OCI-LY7 (cell line): ENCODE results near the gene C5orf58. TPM values are rescaled to one million over a fixed set of nuclear protein-coding genes. Genes with fewer than 3 reads are reported as not detected.

Source experiments
- BruUV-seq: library from RNA; stranded (reverse); fragments of 400-500 nt; replicated peaks from 2 replicates; lab custom pipeline; 2021; lab: Mats Ljungman, UMichigan
- CTCF ChIA-PET: fragments of 300-600 bp; sonication (Branson Sonifier 250); formaldehyde crosslinking; loops from one replicate; lab custom pipeline; 2022; ENCODE audit warnings: antibody characterized with exemption; ENCODE audit not compliant: unreplicated experiment; lab: Charles Lee
- POLR2A ChIA-PET: fragments of 300-600 bp; sonication (Branson Sonifier 250); formaldehyde crosslinking; loops from one replicate; lab custom pipeline; 2022; ENCODE audit warnings: antibody characterized with exemption; lab: Charles Lee
- DNase-seq: peaks from one replicate; pipeline ENCODE4 v3.0.0-alpha.2; 2015; ENCODE audit warnings: low spot score
- H2AFZ ChIP-seq: fragments of 200-600 bp; sonication (generic), shearing (Covaris generic); 2 replicates; pipeline ENCODE4 v1.6.1; 2014; ENCODE audit warnings: mild to moderate bottlenecking, antibody characterized with exemption, low read length, moderate library complexity
- H3K27ac ChIP-seq: fragments of 200-600 bp; sonication (generic); 2 replicates; pipeline ENCODE4 v1.5.1; 2014; ENCODE audit warnings: mixed run types, low read depth, mild to moderate bottlenecking, moderate library complexity, low read length, inconsistent platforms; ENCODE audit not compliant: poor library complexity, severe bottlenecking
- H3K36me3 ChIP-seq: fragments of 200-600 bp; sonication (generic); 2 replicates; pipeline ENCODE4 v1.6.1; 2014; ENCODE audit warnings: mild to moderate bottlenecking, antibody characterized with exemption, low read length, moderate library complexity, mixed read lengths; ENCODE audit not compliant: insufficient read depth
- H3K4me1 ChIP-seq: fragments of 200-600 bp; sonication (generic); 2 replicates; pipeline ENCODE4 v1.5.1; 2014; ENCODE audit warnings: mild to moderate bottlenecking, low read length; ENCODE audit not compliant: insufficient read depth, poor library complexity, severe bottlenecking
- H3K4me2 ChIP-seq: fragments of 200-600 bp; sonication (generic); 2 replicates; pipeline ENCODE4 v1.6.1; 2014; ENCODE audit warnings: mild to moderate bottlenecking, low read length
- H3K4me3 ChIP-seq: fragments of 200-600 bp; sonication (generic); 2 replicates; pipeline ENCODE4 v1.5.1; 2014; ENCODE audit warnings: mild to moderate bottlenecking, low read depth, low read length; ENCODE audit not compliant: poor library complexity, severe bottlenecking
- H3K79me2 ChIP-seq: fragments of 200-600 bp; sonication (generic); 2 replicates; pipeline ENCODE4 v1.6.1; 2016; ENCODE audit warnings: low read depth, mild to moderate bottlenecking, low read length, moderate library complexity, mixed read lengths; ENCODE audit not compliant: insufficient read depth
- H3K9me2 ChIP-seq: fragments of 200-600 bp; sonication (generic); 2 replicates; pipeline ENCODE4 v1.6.1; 2016; ENCODE audit warnings: mild to moderate bottlenecking, low read length, mixed read lengths; ENCODE audit not compliant: insufficient read depth
- H3K9me3 ChIP-seq: fragments of 200-600 bp; sonication (generic); 2 replicates; pipeline ENCODE4 v1.6.1; 2014; ENCODE audit warnings: mild to moderate bottlenecking, mixed run types, low read length, mixed read lengths
- H4K20me1 ChIP-seq: fragments of 200-600 bp; sonication (generic); 2 replicates; pipeline ENCODE4 v1.6.1; 2014; ENCODE audit warnings: mild to moderate bottlenecking, antibody characterized with exemption, low read length, moderate library complexity, mixed read lengths; ENCODE audit not compliant: insufficient read depth
- CTCF ChIP-seq: fragments of 200-600 bp; sonication (generic); conservative IDR thresholded peaks from 2 replicates; pipeline ENCODE4 v1.5.1; 2014; ENCODE audit warnings: mild to moderate bottlenecking, antibody characterized with exemption, low read length, moderate library complexity, mixed read lengths
- EZH2phosphoT487 ChIP-seq: fragments of 200-600 bp; sonication (generic); IDR thresholded peaks from 2 replicates; pipeline ENCODE4 v1.6.1; 2018; ENCODE audit warnings: low read depth, borderline replicate concordance, mild to moderate bottlenecking, mixed run types, antibody characterized with exemption, low read length, moderate library complexity, mixed read lengths
- intact Hi-C: fragments of 100-400 bp; cut with micrococcal nuclease; formaldehyde crosslinking; loops from one replicate; pipeline ENCODE4 v1.10.0; 2022; ENCODE audit not compliant: unreplicated experiment
- total RNA-seq, 2 experiments: library from RNA; depleted of rRNA in 1 of 2; stranded (reverse); fragments of >200 nt in 1 of 2; shearing (Covaris generic) in 1 of 2; gene quantifications; 2 replicates each; pipeline ENCODE4 v1.2.3, GENCODE V29; 2014 to 2022

The C5orf58 gene
- total RNA-seq, 2 experiments from 2014 or later = not detected

DNA sequence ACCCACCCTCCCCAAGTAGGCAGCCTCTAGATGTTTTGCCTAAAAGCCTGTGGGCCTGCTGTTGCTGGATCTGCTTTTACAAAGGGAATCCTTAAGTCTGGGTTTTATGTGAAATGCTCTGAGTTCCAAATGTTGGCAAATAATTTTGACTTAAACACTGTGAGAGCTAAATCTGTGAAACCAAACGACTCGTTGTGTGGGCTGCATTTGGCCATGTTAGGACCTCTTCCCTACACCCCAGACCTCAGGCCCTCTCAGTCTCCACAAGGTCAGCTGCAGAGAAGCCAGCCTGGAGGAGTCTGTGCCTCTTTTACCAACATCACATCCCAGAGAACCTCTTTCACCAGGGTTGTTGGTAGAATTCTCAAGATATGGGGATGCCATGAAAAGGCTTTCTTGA lies 55.4 kb downstream of the C5orf58 start:
- intact Hi-C loops = no loop called here
- Histone ChIP-seq H3K4me2 (no peak overlapping the region), H3K4me3 (no peak overlapping the region), H3K36me3 (no peaks in the 10 kb centered on the region), H2AFZ (no peak overlapping the region), H3K79me2 (no peaks in the 10 kb centered on the region), H3K4me1 (no peaks in the 10 kb centered on the region), H3K9me3 (no peaks in the 10 kb centered on the region), H4K20me1 (no peaks in the 10 kb centered on the region), H3K27ac (no peak overlapping the region), H3K9me2 (no peaks in the 10 kb centered on the region)
- TF ChIP-seq CTCF (no peak), EZH2phosphoT487 (no peak)
- ChIA-PET CTCF (no interaction called here), POLR2A (no interaction called here)
- BruUV-seq = no TSS peak
- no peak for DNase-seq

DNA sequence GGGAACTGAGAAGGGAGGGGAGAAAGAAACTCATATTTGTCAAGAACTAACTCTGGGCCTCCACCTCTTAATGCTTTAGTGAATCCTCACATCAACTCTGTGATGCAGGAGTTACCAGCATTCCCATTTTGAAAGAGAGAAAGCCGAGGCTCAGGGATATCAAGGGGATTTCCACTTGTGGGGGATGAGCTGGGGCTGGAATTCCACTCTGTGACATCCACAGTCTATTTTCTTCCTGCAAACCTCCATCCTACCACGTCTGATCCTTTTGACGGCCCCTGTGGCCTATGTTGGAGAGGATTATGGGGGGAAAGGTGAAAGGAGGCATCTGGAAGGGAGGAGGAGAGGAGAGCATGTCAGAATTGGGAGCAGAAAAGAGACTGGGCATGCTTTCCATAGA lies 55.8 kb downstream of the C5orf58 start:
- intact Hi-C loops = no loop called here
- ChIA-PET CTCF (interaction anchor here (1.0 kb wide), 1 partner anchor 10 kb away, joined by 3 read pairs; no protein-coding TSS in a partner anchor), POLR2A (no interaction called here)
- no peak for DNase-seq
- Histone ChIP-seq H3K4me3 (no peak overlapping the region), H3K27ac (no peak overlapping the region), H3K4me2 (no peak overlapping the region), H3K36me3 (no peaks in the 10 kb centered on the region), H3K4me1 (no peaks in the 10 kb centered on the region), H2AFZ (no peak overlapping the region), H3K79me2 (no peaks in the 10 kb centered on the region), H4K20me1 (no peaks in the 10 kb centered on the region), H3K9me2 (no peaks in the 10 kb centered on the region), H3K9me3 (no peaks in the 10 kb centered on the region)
- TF ChIP-seq EZH2phosphoT487 (no peak), CTCF (no peak)
- BruUV-seq = no TSS peak

DNA sequence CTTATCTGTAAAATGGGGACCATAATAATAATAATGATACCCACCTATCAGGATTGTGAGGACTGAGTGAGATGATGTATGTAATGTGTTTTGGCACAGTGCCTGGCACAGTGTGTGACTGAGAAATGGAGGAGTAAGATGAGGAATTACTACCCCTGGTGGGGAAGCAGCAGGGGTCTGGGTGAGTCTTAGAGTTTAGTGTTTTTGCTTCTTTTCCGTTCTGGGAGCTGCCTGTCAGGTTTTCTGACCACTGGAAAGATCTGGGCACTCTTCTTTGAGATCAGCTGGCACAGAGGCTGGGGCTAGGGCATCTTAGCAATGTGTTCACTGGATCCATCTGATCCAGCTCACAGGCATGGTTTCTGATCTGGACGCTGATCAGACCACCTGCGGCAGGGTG lies 56.3 kb downstream of the C5orf58 start:
- CTCF ChIA-PET = interaction anchor here (1.0 kb wide), 1 partner anchor 10 kb away, joined by 3 read pairs; no protein-coding TSS in a partner anchor

More for the DNA sequence above, 56.3 kb downstream of the C5orf58 start:
- H3K27ac ChIP-seq = no peak overlapping the region
- H4K20me1 ChIP-seq = no peaks in the 10 kb centered on the region
- no peaks in the 10 kb centered on the region for H3K9me2 ChIP-seq
- H3K79me2 ChIP-seq = no peaks in the 10 kb centered on the region
- H3K4me3 ChIP-seq = no peak overlapping the region
- H3K36me3 ChIP-seq = no peaks in the 10 kb centered on the region
- POLR2A ChIA-PET = interaction anchor here (0.7 kb wide), 2 partner anchors 17 to 40 kb away, joined by 3 to 4 read pairs; no protein-coding TSS in a partner anchor
- BruUV-seq = no TSS peak
- no peaks in the 10 kb centered on the region for H3K4me1 ChIP-seq
- intact Hi-C loops = no loop called here
- no peak for DNase-seq
- no peak overlapping the region for H2AFZ ChIP-seq
- no peak overlapping the region for H3K4me2 ChIP-seq
- no peaks in the 10 kb centered on the region for H3K9me3 ChIP-seq
- TF ChIP-seq CTCF (no peak), EZH2phosphoT487 (no peak)
